Activated B cell treated with CpG ODN at 0.5 μM for 24 hours (primary cell): ENCODE results near the gene LRIG1. TPM values are rescaled to one million over a fixed set of nuclear protein-coding genes. Genes with fewer than 3 reads are reported as not detected.

ENCODE experiments used
- ATAC-seq: fragments of 200-7000 bp; cut with Tn5 transposase; one replicate; pipeline ENCODE4 v1.10.0; 2021; ENCODE audit warnings: low read depth, mild to moderate bottlenecking, moderate library complexity
- CTCF ChIA-PET: fragments of 350-600 bp; sonication (Branson Sonifier 250); formaldehyde crosslinking; loops from one replicate; lab custom pipeline; 2021; ENCODE audit warnings: antibody characterized with exemption; lab: Charles Lee
- POLR2A ChIA-PET: fragments of 350-600 bp; sonication (Branson Sonifier 250); formaldehyde crosslinking; loops from one replicate; lab custom pipeline; 2021; ENCODE audit warnings: antibody characterized with exemption; lab: Charles Lee
- DNase-seq: peaks from one replicate; pipeline ENCODE4 v3.0.0; 2022
- H3K27ac Mint-ChIP-seq: one replicate; pipeline ENCODE4 v1.8.0; 2020; ENCODE audit warnings: mixed read lengths
- H3K27me3 Mint-ChIP-seq: one replicate; pipeline ENCODE4 v1.8.0; 2021; ENCODE audit warnings: mixed read lengths
- H3K36me3 Mint-ChIP-seq: one replicate; pipeline ENCODE4 v1.8.0; 2021; ENCODE audit warnings: low read depth, mixed read lengths
- H3K4me1 Mint-ChIP-seq: one replicate; pipeline ENCODE4 v1.8.0; 2021; ENCODE audit warnings: mixed read lengths
- H3K4me3 Mint-ChIP-seq: one replicate; pipeline ENCODE4 v1.8.0; 2020; ENCODE audit warnings: mild to moderate bottlenecking, mixed read lengths
- H3K9me3 Mint-ChIP-seq: one replicate; pipeline ENCODE4 v1.8.0; 2020; ENCODE audit warnings: mixed read lengths
- intact Hi-C: fragments of 100-400 bp; cut with micrococcal nuclease; formaldehyde crosslinking; loops from one replicate; pipeline ENCODE4 v1.15.1; 2024
- total RNA-seq: library from RNA; stranded (reverse); gene quantifications from 2 replicates; pipeline ENCODE4 v1.2.3, GENCODE V29; 2022
- TF ChIP-seq, protein P1 (sequence below): fragments of 200-600 bp; IDR thresholded peaks from one replicate; pipeline ENCODE4 v1.8.0; 2022; ENCODE audit warnings: antibody characterized with exemption, mild to moderate bottlenecking

LRIG1 gene
- total RNA-seq, 1 donor from 2014 or later, result 9.7 TPM

DNA sequence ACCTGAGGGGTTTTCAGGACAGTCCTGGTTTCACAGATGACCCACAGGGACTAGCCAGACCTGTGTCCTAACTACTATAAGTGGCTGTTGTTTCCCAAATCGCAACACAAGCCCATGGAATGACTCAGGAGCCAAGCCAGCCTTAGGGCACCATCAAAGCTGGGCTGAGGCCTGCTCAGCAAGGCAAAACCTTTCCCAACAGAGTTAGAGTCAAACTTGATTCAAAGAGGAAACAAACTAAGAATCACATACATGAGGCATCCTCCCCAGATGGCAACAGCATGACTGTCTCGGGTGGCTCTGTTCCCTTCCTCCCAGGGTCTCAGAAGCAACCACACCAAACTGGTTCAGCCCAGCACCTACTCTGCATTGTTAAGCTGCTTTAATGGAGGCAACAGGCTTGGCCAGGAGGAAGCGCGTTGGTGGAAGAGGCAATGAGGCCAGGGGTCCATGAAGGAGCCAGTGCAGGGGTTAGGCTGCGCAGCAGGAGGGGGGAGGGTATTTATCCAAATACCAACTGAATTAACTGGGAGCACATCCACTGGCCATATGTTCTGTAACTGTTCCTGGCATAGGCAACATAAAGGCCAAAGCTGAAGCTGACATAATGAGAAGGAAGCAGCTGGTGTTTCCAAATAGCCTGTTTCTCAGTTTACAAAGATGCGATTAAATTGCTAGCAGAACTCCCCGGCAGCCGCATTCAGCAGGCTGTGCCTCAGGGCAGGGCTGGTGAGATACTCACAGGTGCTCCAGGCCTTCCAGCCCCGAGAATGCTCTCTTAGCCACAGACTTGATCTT is 102.4 kb downstream of the LRIG1 start:
- TF ChIP-seq, protein P1, sequence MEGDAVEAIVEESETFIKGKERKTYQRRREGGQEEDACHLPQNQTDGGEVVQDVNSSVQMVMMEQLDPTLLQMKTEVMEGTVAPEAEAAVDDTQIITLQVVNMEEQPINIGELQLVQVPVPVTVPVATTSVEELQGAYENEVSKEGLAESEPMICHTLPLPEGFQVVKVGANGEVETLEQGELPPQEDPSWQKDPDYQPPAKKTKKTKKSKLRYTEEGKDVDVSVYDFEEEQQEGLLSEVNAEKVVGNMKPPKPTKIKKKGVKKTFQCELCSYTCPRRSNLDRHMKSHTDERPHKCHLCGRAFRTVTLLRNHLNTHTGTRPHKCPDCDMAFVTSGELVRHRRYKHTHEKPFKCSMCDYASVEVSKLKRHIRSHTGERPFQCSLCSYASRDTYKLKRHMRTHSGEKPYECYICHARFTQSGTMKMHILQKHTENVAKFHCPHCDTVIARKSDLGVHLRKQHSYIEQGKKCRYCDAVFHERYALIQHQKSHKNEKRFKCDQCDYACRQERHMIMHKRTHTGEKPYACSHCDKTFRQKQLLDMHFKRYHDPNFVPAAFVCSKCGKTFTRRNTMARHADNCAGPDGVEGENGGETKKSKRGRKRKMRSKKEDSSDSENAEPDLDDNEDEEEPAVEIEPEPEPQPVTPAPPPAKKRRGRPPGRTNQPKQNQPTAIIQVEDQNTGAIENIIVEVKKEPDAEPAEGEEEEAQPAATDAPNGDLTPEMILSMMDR, result no peak
- no peaks in the 10 kb centered on the region for H3K36me3 Mint-ChIP-seq

DNA sequence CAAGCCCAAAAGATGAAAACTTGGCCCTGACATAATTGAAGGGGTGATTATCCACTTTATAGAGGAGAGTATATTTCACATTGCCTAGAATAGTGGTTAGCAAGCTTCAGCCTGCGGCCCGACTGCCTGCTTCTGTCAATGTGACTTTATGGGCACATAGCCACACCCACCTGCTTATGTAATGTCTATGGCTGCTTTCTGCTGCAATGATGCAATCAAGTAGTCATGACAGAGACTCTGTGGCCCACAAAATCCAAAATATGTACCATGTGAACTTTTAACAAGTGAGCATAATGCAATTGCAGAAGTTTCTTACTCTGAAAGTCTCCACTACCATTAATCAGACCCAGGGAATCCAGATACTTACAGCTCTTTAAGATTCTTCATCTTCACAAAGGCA is 103.1 kb downstream of the LRIG1 start:
- Mint-ChIP-seq H3K36me3 (no peaks in the 10 kb centered on the region), H3K4me1 (peaks cover 22% of the 10 kb centered on the region), H3K4me3 (no peak overlapping the region), H3K9me3 (no peaks in the 10 kb centered on the region), H3K27ac (no peak overlapping the region), H3K27me3 (no peaks in the 10 kb centered on the region)
- no peak for ATAC-seq
- ChIA-PET POLR2A (no interaction called here), CTCF (no interaction called here)
- DNase-seq, result no peak
- TF ChIP-seq, protein P1, result no peak
- intact Hi-C loops, result no loop called here

More for the DNA sequence above, 102.4 kb downstream of the LRIG1 start:
- Mint-ChIP-seq H3K27me3 (no peaks in the 10 kb centered on the region), H3K4me3 (no peak overlapping the region), H3K27ac (no peak overlapping the region), H3K9me3 (no peaks in the 10 kb centered on the region), H3K4me1 (peaks cover 15% of the 10 kb centered on the region)
- CTCF ChIA-PET, result no interaction called here
- ATAC-seq (no peak), DNase-seq (no peak)
- intact Hi-C loops, result no loop called here
- POLR2A ChIA-PET, result no interaction called here

- CTCF ChIA-PET, result no interaction called here
- POLR2A ChIA-PET, result interaction anchor here (0.8 kb wide), 1 partner anchor 72 kb away, joined by 3 read pairs; no protein-coding TSS in a partner anchor
- Mint-ChIP-seq H3K27me3 (no peaks in the 10 kb centered on the region), H3K4me1 (peaks cover 30% of the 10 kb centered on the region), H3K9me3 (no peaks in the 10 kb centered on the region), H3K36me3 (no peaks in the 10 kb centered on the region), H3K27ac (no peak overlapping the region), H3K4me3 (no peak overlapping the region)
- intact Hi-C loops, result no loop called here
- no peak for ATAC-seq
- no peak for DNase-seq
- TF ChIP-seq, protein P1, result no peak
These were observed 103.9 kb downstream of the LRIG1 start for GRCh38 chr3:66396888-66397287.

GRCh38 chr3:66396161-66396760 is 104.6 kb downstream of the LRIG1 start:
- ChIA-PET POLR2A (no interaction called here), CTCF (no interaction called here)
- H3K4me1 Mint-ChIP-seq, result peaks cover 33% of the 10 kb centered on the region
- no peaks in the 10 kb centered on the region for H3K27me3 Mint-ChIP-seq
- intact Hi-C loops, result no loop called here
- TF ChIP-seq, protein P1, result no peak
- H3K36me3 Mint-ChIP-seq, result no peaks in the 10 kb centered on the region
- H3K27ac Mint-ChIP-seq, result no peak overlapping the region
- H3K4me3 Mint-ChIP-seq, result no peak overlapping the region
- no peaks in the 10 kb centered on the region for H3K9me3 Mint-ChIP-seq
- DNase-seq (no peak), ATAC-seq (no peak)

GRCh38 chr3:66395635-66396034 is 105.2 kb downstream of the LRIG1 start:
- DNase-seq (no peak), ATAC-seq (no peak)
- H3K9me3 Mint-ChIP-seq, result no peaks in the 10 kb centered on the region
- H3K27me3 Mint-ChIP-seq, result no peaks in the 10 kb centered on the region
- POLR2A ChIA-PET, result no interaction called here
- intact Hi-C loops, result loop anchor here (2.0 kb wide), 1 partner anchor 77 kb away; no protein-coding TSS in a partner anchor
- H3K36me3 Mint-ChIP-seq, result no peaks in the 10 kb centered on the region
- H3K4me1 Mint-ChIP-seq, result peaks cover 38% of the 10 kb centered on the region
- TF ChIP-seq, protein P1, result no peak
- CTCF ChIA-PET, result no interaction called here
- H3K27ac Mint-ChIP-seq, result no peak overlapping the region
- H3K4me3 Mint-ChIP-seq, result no peak overlapping the region
